Activated T-helper 2 cell treated with anti-CD3 and anti-CD28 coated beads, Interferon-gamma antibody, Interleukin-2, Interleukin-4, amounts not matched to agents 10 μg/mL and 5 μg/mL and 100 μg/mL, durations not matched to agents 14 hours and 24 hours and 36 hours (primary cell): ENCODE data around the gene TSPAN14. TPM values are rescaled to one million over a fixed set of nuclear protein-coding genes. Genes with fewer than 3 reads are reported as not detected.
A peak's percentile ranks its signal among the peaks of the same experiment; 100 is the strongest.

Experiments
- DNase-seq: peaks from one replicate; pipeline ENCODE4 v3.0.0; 2021; ENCODE audit warnings: low spot score
- H3K27ac Mint-ChIP-seq: one replicate; pipeline ENCODE4 v1.8.0; 2021; ENCODE audit warnings: mixed read lengths
- H3K27me3 Mint-ChIP-seq: one replicate; pipeline ENCODE4 v1.8.0; 2021; ENCODE audit warnings: low read depth, mixed read lengths
- H3K36me3 Mint-ChIP-seq: one replicate; pipeline ENCODE4 v1.8.0; 2021; ENCODE audit warnings: low read depth, mixed read lengths
- H3K4me1 Mint-ChIP-seq: one replicate; pipeline ENCODE4 v1.8.0; 2021; ENCODE audit warnings: low read depth, mixed read lengths
- H3K4me3 Mint-ChIP-seq: one replicate; pipeline ENCODE4 v1.8.0; 2021; ENCODE audit warnings: low read depth, mild to moderate bottlenecking, moderate library complexity, mixed read lengths
- H3K9me3 Mint-ChIP-seq: one replicate; pipeline ENCODE4 v1.8.0; 2021; ENCODE audit warnings: mixed read lengths
- intact Hi-C: fragments of 100-400 bp; cut with micrococcal nuclease; formaldehyde crosslinking; loops from one replicate; pipeline ENCODE4 v1.15.1; 2023
- total RNA-seq: library from RNA; stranded (reverse); gene quantifications from 2 replicates; pipeline ENCODE4 v1.2.3, GENCODE V29; 2022

The TSPAN14 gene
- total RNA-seq, 1 donor from 2014 or later: 45.4 TPM

DNA sequence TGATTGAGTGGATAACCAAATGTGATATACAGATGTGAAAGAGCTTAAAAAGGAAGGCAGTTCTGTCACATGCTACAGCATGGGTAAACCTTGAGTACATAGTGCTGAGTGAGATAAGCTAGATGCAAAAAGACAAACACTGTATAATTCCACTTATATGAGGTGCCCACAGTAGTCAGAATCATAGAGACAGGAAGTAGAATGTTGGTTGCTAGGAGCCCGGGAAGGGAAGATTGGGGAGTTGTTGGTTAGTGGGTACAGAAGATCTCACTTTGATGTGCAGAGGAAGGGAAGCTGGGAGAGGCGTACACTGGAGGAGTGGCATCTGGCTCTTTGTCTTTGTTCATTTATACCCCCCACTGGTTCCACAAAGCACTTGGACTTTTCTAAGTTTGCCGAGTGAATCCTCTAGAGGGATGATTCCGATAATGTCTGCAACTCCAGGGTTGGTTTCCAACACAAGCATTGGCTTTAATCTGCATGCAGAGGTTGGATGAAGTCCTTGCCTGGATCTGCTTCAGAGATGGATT lies 39.5 kb downstream of the TSPAN14 start:
- H3K36me3 Mint-ChIP-seq: peaks cover 89% of the 10 kb centered on the region
- DNase-seq: no peak

DNA sequence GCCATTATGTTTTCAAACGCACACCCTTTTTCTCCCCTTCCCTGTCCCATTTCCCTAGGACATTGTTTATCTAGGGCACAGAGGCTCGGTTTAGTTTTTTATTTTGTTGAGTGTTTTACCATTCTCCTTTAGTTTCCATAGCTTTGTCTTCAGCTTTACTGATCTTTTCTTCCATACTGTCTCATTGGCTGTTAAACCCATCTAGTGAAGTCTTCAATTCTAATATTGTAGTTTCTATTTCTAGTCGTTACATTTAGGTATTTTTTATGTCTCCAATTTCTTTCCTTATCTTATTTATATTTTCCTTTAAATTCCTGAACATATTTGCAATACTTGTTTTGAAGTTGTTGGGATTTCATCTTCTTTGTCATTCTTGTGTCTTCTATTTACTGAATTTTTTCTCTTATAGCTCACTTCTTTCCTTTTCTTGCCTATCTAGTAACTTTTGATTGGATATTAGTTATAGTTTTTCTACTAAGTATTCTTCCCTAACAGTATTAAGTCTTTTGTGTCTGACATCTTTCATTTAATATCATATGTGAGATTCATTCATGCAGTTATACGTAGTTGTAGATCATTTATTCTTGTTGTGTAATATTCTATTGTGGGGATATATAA lies 42.6 kb downstream of the TSPAN14 start:
- Mint-ChIP-seq H3K4me3 (no peak overlapping the region), H3K27ac (peak overlapping the region; percentile 5), H3K9me3 (peaks cover 10% of the 10 kb centered on the region), H3K36me3 (peaks cover 64% of the 10 kb centered on the region), H3K27me3 (no peaks in the 10 kb centered on the region), H3K4me1 (peaks cover 81% of the 10 kb centered on the region)
- intact Hi-C loops: no loop called here
- DNase-seq: no peak

More for the DNA sequence above, 39.5 kb downstream of the TSPAN14 start:
- H3K4me1 Mint-ChIP-seq: peaks cover 86% of the 10 kb centered on the region
- H3K27ac Mint-ChIP-seq: peak overlapping the region; percentile 85
- peaks cover 10% of the 10 kb centered on the region for H3K9me3 Mint-ChIP-seq
- peak overlapping the region; percentile 23 for H3K4me3 Mint-ChIP-seq
- intact Hi-C loops: no loop called here
- no peaks in the 10 kb centered on the region for H3K27me3 Mint-ChIP-seq

DNA sequence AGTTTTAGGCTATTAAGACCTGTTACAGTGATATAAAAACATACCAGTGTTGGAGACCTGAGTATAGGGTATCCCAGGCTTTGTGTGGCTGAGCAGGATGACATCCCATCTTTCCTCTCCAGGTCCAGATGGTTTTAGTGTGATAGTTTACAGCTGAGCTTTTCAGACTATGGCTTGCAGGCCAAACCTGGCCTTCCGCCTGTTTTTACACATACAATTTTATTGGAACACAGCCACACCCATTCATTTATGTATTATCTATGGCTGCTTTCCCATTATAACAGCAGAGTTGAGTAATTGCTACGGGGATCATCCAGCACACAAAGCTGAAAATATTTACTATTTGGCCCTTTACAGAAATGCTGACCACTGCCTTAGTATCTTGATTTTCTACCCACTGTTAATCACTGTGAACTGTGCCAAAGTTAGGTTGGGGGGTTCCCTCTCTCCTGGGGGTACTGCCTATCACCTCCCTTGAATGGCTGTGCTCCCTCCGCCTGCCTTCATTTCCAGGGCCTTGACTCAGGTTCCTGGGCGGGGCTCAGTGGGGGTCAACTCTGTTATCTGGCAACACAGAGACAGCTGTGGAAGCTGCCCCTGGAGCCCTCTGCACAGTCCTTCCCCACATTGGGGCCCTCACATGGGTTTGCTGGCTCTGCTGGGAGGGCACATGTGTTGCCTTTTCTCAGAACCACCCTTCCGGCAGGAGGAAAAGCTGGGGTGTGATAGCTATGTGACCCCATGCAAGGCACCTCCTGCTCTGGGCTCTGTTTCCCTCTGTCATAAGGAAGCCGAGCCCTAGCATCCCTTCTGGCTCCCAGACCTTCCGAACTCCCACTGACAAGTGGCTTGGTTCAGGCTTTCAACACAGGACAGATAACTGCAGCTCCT lies 43.3 kb downstream of the TSPAN14 start:
- Mint-ChIP-seq H3K27me3 (no peaks in the 10 kb centered on the region), H3K36me3 (peaks cover 63% of the 10 kb centered on the region), H3K27ac (peak overlapping the region; percentile 90), H3K9me3 (peaks cover 10% of the 10 kb centered on the region), H3K4me1 (peaks cover 80% of the 10 kb centered on the region), H3K4me3 (peak overlapping the region; percentile 6)
- intact Hi-C loops: loop anchor here (2.0 kb wide), 2 partner anchors 13 to 39 kb away; no protein-coding TSS in a partner anchor
- no peak for DNase-seq

DNA sequence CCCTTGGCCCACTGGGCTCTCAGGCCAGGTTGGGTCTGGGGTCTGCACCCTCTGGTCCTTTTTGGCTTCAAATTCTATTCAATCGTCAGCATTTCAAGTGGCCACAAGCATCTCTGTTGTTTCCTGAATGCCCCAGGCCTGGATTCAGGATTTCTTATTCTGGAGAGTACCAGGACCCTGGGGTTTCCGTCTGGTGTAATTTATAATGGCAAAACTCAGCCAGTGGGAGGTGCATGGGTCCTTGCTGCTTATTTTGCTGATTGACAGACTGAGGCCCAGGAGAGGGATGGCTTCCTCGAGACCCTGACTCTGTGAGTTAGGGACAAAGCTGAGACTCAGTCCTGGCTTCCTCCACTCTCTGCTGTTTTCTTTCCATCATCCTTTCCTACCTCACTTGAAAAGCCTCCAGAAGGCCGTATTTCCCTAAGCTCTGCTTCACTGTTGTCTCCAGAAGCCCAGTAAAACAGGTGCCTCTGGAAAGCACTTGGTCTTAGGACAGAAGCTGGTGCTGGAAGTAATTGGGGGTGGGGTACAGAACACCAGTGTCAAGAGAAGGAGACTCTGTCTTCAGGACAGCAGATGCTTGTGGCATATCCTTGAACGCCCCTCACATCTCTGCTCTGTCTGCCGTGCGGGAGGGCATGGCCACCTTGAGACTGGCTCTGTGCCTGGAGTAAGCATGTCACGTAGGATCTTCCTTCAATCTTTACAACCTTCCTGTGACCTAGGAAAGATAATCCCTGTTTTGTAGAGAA lies 44.1 kb downstream of the TSPAN14 start:
- no peaks in the 10 kb centered on the region for H3K27me3 Mint-ChIP-seq
- peak overlapping the region; percentile 55 for H3K4me3 Mint-ChIP-seq
- no peak for DNase-seq
- peaks cover 83% of the 10 kb centered on the region for H3K4me1 Mint-ChIP-seq
- peak overlapping the region; percentile 90 for H3K27ac Mint-ChIP-seq
- peaks cover 60% of the 10 kb centered on the region for H3K36me3 Mint-ChIP-seq
- intact Hi-C loops: loop anchor here (2.0 kb wide), 2 partner anchors 13 to 39 kb away; no protein-coding TSS in a partner anchor
- peaks cover 10% of the 10 kb centered on the region for H3K9me3 Mint-ChIP-seq

DNA sequence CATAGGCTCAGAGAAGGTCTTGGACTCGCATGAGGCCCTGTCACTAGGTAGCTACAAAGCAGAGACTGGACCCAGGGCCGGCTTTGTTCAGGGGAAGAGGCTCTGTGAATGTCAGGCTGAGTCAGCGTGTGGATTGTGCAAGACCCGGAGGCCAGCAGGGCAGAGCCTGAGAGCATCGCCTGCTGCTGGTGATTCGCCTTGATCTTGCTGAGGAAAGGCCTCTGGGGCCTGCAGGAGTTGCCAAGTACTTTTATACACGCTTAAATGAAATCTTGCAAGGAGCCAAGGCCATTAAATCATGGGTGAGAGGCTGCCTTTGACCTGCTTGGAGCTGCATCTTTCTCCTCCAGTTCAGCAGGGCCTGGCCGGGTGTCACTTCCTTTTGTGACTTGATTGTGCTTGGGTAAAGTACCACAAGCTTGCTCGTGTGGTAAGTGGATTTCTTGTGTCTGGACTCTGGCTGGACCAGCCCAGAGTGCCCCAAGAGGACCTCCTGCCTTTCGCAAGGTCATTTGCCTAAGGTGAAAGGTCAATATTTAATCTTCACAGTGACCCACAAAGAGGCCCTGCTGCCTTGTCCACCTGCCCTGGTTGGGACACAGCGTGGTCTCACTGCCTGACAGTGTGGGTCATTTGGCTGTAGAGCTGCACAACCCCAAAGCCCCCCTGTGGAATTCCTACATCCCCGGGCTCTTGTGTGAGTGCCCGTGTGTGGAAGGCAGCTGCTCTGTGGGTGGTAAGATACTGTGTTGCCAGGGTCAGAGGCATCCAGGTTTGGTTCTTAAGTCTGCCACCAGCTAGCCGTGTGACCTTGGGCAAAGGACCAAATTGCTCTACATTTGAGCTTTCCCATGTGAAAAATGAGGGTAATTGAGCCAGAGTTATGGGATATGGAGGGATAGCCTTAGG lies 45.0 kb downstream of the TSPAN14 start:
- Mint-ChIP-seq H3K4me3 (peak overlapping the region; percentile 55), H3K36me3 (peaks cover 54% of the 10 kb centered on the region), H3K27me3 (no peaks in the 10 kb centered on the region), H3K27ac (peak overlapping the region; percentile 90), H3K4me1 (peaks cover 83% of the 10 kb centered on the region), H3K9me3 (peaks cover 10% of the 10 kb centered on the region)
- intact Hi-C loops: loop anchor here (2.0 kb wide), 2 partner anchors 14 to 40 kb away; no protein-coding TSS in a partner anchor
- peak; percentile 24 for DNase-seq

DNA sequence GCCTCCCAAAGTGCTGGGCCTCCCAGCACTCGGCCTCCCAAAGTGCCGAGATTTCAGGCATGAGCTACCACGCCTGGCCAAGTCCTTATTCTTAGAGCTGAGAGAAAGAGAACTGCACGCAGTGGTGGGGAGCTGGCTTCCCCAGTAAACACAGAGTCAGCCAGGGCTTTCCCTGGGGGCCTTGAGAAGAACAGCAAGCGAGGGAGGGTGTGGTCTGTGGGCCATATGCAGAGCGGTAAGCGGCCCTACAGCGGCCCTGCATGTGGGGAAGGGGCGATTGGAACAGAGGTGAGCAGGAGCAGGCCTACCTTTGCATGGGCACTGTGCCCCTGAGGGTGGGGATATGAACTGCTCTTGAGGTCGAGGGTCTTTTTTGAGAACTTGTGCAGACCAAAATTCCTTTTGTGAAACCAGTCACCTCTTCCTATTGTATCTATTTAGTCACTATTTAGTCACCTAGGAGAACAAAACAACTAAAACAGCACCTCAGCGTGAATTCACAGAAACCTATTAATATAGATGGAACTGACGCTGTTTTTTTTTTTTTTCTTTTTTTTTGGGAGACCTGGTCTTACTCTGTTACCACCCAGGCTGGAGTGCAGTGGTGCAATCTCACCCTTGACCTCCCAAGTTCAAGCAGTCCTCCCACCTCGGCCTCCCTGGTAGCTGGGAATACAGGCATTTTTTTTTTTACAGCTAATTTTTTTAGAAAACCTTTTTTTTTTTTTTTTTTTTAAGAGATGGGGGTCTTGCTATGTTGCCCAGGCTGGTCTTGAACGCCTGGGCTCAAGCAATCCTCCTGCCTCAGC lies 46.7 kb downstream of the TSPAN14 start:
- intact Hi-C loops: no loop called here
- H3K4me3 Mint-ChIP-seq: no peak overlapping the region
- DNase-seq: no peak
- H3K36me3 Mint-ChIP-seq: peaks cover 44% of the 10 kb centered on the region
- H3K27ac Mint-ChIP-seq: peak overlapping the region; percentile 65
- H3K9me3 Mint-ChIP-seq: peaks cover 10% of the 10 kb centered on the region
- peaks cover 85% of the 10 kb centered on the region for H3K4me1 Mint-ChIP-seq
- H3K27me3 Mint-ChIP-seq: no peaks in the 10 kb centered on the region

DNA sequence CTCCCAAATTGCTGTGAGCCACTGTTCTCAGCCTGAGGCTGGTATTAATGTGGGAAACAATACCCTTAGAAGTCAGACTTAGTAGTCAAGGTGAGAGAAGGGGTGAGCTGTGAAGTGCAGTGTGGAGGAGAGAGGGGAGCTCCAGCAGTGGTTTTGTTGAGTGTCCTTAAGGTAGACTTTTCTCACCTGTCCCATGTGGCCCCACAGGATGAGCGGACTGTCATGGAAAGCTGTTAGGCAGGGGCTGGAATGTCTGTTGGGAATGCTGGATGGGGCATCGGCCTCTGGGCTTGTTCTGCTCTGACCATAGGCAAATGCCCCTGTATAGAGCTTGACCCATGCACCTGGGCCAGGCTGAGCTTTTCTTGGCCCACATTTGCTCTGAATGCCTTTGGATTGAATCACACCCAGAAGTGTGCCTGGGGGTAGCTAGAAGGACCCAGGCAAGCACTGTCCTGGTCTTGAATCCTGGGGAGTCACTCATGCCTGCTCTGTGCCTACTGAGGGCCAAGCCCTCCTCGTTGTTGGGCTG lies 47.3 kb downstream of the TSPAN14 start:
- H3K36me3 Mint-ChIP-seq: peaks cover 38% of the 10 kb centered on the region

DNA sequence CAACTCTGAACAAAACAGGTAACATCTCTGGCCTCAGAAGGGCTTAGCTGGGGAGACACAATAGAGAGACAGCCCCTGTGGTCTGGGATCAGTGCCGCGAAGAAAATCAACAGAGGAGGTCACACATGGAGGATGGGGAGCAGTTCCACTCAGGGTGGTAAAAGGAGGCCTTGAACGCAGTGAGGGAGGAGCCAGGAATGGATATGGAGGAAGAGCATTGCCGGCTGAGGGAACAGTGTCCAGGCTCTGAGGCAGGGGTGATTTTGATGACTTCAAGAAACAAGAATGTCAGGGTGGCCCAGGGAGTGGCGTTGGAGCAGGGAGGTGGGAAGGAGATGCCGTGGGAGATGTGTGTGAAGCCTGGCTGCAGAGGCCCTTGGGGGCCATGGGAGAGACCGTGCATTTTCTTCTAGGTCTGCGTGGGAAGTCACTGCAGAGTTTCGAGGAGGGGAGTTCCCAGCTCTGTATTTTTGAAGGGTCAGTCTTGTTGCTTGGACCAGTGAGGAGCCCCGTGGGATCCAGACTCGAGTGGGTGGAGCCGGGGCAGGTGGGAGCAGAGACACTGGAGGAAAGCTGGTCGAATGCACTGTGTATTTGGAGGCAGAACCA lies 47.9 kb downstream of the TSPAN14 start:
- Mint-ChIP-seq H3K4me1 (peaks cover 77% of the 10 kb centered on the region), H3K27me3 (no peaks in the 10 kb centered on the region), H3K27ac (peak overlapping the region; percentile 54), H3K36me3 (peaks cover 33% of the 10 kb centered on the region), H3K9me3 (peaks cover under 1% of the 10 kb centered on the region), H3K4me3 (no peak overlapping the region)
- DNase-seq: no peak
- intact Hi-C loops: no loop called here

More for the DNA sequence above, 47.3 kb downstream of the TSPAN14 start:
- Mint-ChIP-seq H3K9me3 (peaks cover 7% of the 10 kb centered on the region), H3K4me1 (peaks cover 83% of the 10 kb centered on the region), H3K27ac (peak overlapping the region; percentile 54), H3K4me3 (no peak overlapping the region), H3K27me3 (no peaks in the 10 kb centered on the region)
- intact Hi-C loops: no loop called here
- no peak for DNase-seq

DNA sequence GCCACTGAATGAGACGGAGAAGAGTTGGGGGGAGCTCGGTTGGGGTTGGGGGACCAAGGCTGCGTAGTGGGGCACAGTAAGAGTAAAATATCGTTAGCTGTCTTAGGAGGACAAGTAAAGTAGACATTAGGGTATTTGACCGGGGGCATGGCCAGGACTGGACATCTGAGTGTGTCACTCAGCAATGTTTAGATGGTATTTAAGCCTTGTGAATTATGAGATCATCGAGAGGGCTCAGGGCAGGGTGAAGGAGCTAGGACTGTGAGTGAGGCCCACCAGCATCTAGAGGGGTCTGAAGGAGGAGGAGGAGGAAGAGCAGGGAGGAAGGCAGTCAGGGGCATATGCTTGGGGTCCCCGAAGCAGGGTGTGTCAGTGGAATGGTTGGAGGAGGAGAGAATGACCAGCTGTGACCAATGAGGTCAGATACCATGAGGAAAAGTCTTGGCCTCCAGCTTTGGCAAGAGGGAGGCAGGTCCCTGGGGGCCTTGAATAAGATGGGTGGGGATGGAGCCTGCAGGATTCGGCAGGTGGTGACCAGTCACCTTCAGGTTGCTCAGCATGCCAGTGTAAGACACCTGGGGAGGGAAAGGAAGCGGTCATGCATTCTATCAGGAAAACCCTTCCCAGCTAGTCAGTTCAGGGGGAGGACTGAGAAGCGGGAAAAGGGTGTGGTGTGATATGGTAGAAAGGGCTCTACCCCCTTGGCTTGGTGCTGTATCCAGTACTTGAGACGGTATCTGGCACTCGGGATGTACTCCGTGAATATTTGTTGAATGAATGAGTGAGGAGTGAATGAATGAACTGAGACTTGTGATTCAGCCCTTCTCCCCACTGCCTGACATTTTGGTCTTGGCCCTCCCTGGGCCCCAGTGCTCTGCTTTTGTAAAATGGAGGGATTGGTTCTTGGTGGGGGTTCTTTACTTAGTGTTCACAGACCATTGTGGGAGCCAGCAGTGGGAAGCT lies 48.8 kb downstream of the TSPAN14 start:
- H3K27me3 Mint-ChIP-seq: no peaks in the 10 kb centered on the region
- DNase-seq: no peak
- no peaks in the 10 kb centered on the region for H3K9me3 Mint-ChIP-seq
- peaks cover 70% of the 10 kb centered on the region for H3K4me1 Mint-ChIP-seq
- intact Hi-C loops: no loop called here
- peaks cover 27% of the 10 kb centered on the region for H3K36me3 Mint-ChIP-seq
- H3K27ac Mint-ChIP-seq: peak overlapping the region; percentile 49
- no peak overlapping the region for H3K4me3 Mint-ChIP-seq
